Central memory CD8-positive, alpha-beta T cell (primary cell): ENCODE results near the gene ACLY.

Experiments
- ATAC-seq: fragments of 150-1000 bp; cut with Tn5 transposase; replicated peaks from 2 replicates; pipeline ENCODE4 v1.10.0; 2022; ENCODE audit warnings: mild to moderate bottlenecking, moderate FRiP score, moderate number of reproducible peaks; ENCODE audit not compliant: poor library complexity, severe bottlenecking; ENCODE audit errors: extremely low read depth
- DNase-seq, 2 donors: peaks; one replicate each; pipeline ENCODE4 v3.0.0; 2021; ENCODE audit warnings: low spot score in 2 of 2
- H3K27ac Mint-ChIP-seq: one replicate; pipeline ENCODE4 v1.8.0; 2022; ENCODE audit warnings: low read depth, mild to moderate bottlenecking, moderate library complexity, mixed read lengths
- H3K27me3 Mint-ChIP-seq: one replicate; pipeline ENCODE4 v1.8.0; 2022; ENCODE audit warnings: mixed read lengths
- H3K36me3 Mint-ChIP-seq: one replicate; pipeline ENCODE4 v1.8.0; 2022; ENCODE audit warnings: mild to moderate bottlenecking, moderate library complexity, mixed read lengths; ENCODE audit not compliant: insufficient read depth
- H3K4me1 Mint-ChIP-seq: one replicate; pipeline ENCODE4 v1.8.0; 2022; ENCODE audit warnings: mixed read lengths
- H3K4me3 Mint-ChIP-seq: one replicate; pipeline ENCODE4 v1.8.0; 2022; ENCODE audit warnings: mild to moderate bottlenecking, moderate library complexity, mixed read lengths
- H3K9me3 Mint-ChIP-seq: one replicate; pipeline ENCODE4 v1.8.0; 2022; ENCODE audit warnings: mixed read lengths

The ACLY gene

DNA sequence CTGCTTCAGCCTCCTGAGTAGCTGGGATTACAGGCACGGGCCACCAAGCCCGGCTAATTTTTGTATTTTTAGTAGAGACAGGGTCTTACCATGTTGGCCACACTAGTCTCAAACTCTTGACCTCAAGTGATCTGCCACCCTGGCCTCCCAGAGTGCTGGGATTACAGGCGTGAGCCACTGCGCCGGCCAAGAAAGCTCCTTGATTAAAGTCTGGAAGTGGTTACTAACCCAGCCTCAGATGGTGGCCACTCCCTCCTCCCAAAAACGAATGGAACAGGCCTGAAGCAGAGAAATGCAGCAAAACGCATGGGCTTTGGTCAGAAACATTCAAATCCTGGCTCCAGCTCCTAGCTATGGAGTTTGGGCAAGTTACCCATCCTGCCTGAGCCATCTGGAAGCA lies 94.7 kb downstream of the ACLY start:
- Mint-ChIP-seq H3K36me3 (peaks cover 11% of the 10 kb centered on the region), H3K4me1 (no peaks in the 10 kb centered on the region), H3K4me3 (no peak overlapping the region), H3K27ac (no peak overlapping the region), H3K9me3 (no peaks in the 10 kb centered on the region), H3K27me3 (peaks cover 9% of the 10 kb centered on the region)
- DNase-seq (no peak), ATAC-seq (no peak)

DNA sequence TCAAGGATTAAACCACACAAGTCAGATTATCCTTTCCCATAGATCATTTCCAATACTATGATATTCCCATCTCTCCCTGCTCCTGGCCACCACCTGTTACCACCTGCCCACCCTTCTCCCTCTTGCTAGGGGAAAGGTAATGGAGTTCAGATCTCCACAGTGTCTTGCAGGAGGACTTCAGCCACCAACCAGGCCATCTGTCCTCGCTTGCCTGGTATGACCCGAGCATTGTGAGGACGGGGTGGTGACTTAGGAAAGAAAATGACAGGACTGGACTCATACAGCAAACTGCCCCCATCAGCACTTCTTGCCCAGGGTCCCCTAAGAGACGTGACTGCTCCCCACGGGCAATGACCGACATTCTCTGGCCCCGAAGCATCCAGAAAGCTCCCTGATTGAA lies 95.2 kb downstream of the ACLY start:
- Mint-ChIP-seq H3K9me3 (no peaks in the 10 kb centered on the region), H3K4me1 (no peaks in the 10 kb centered on the region), H3K4me3 (no peak overlapping the region), H3K27me3 (peaks cover 11% of the 10 kb centered on the region), H3K36me3 (peaks cover 11% of the 10 kb centered on the region), H3K27ac (no peak overlapping the region)
- DNase-seq (no peak), ATAC-seq (no peak)

DNA sequence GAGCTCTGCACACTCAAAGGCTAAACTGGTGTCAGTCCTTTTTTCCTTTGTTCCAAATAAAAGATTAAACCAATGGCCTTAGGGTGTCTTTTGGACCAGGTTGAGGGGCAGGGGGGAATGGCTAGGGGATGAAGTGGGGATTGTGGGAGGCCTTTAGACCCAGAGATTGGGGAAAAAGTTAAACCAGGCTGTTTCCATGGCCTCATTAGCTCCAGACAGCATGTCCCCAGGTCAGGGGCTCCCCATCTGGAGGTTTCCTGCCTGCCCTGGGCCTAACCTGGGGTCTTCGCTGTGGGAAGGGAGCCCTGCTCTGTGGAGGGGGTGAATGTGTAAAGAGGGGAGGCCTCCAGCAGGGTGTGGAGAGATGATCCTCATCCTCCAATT lies 95.6 kb downstream of the ACLY start:
- Mint-ChIP-seq H3K27ac (no peak overlapping the region), H3K36me3 (peaks cover 11% of the 10 kb centered on the region), H3K9me3 (no peaks in the 10 kb centered on the region), H3K4me1 (no peaks in the 10 kb centered on the region), H3K4me3 (no peak overlapping the region), H3K27me3 (peaks cover 15% of the 10 kb centered on the region)
- no peak for ATAC-seq
- DNase-seq = no peak

DNA sequence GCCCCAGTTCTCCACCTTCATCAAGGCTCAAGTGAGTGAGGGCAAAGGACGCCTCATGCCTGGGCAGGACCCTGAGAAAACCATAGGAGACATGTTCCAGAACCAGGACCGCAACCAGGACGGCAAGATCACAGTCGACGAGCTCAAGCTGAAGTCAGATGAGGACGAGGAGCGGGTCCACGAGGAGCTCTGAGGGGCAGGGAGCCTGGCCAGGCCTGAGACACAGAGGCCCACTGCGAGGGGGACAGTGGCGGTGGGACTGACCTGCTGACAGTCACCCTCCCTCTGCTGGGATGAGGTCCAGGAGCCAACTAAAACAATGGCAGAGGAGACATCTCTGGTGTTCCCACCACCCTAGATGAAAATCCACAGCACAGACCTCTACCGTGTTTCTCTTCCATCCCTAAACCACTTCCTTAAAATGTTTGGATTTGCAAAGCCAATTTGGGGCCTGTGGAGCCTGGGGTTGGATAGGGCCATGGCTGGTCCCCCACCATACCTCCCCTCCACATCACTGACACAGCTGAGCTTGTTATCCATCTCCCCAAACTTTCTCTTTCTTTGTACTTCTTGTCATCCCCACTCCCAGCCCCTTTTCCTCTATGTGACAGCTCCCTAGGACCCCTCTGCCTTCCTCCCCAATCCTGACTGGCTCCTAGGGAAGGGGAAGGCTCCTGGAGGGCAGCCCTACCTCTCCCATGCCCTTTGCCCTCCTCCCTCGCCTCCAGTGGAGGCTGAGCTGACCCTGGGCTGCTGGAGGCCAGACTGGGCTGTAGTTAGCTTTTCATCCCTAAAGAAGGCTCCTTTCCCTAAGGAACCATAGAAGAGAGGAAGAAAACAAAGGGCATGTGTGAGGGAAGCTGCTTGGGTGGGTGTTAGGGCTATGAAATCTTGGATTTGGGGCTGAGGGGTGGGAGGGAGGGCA lies 96.3 kb downstream of the ACLY start:
- Mint-ChIP-seq H3K27me3 (peaks cover 19% of the 10 kb centered on the region), H3K36me3 (peaks cover 10% of the 10 kb centered on the region), H3K9me3 (no peaks in the 10 kb centered on the region)

DNA sequence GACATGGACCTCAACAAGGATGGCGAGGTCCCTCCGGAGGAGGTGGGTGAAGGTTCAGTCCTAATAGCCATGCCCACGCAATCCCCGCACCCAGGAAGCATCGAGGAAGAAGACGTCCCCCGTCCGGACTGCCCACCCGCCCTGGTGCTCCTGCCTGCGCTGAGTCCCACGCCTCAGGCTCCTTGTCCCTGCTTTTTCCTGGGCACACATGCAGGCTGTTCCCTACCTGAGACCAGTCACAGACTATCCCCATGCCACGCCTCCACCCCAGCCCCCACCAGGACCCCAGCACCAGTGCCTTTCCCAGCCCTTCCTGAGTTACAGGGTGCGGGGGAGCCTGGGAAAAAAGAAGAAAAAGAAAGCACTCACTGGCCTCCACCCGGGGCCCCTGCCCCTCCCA lies 97.0 kb downstream of the ACLY start:
- Mint-ChIP-seq H3K4me1 (no peaks in the 10 kb centered on the region), H3K27me3 (peaks cover 19% of the 10 kb centered on the region), H3K4me3 (no peak overlapping the region), H3K9me3 (no peaks in the 10 kb centered on the region), H3K27ac (no peak overlapping the region), H3K36me3 (peaks cover 8% of the 10 kb centered on the region)
- ATAC-seq = no peak
- no peak for DNase-seq

More for the DNA sequence above, 96.3 kb downstream of the ACLY start:
- H3K27ac Mint-ChIP-seq = no peak overlapping the region
- no peak overlapping the region for H3K4me3 Mint-ChIP-seq
- ATAC-seq = no peak
- no peak for DNase-seq
- no peaks in the 10 kb centered on the region for H3K4me1 Mint-ChIP-seq

DNA sequence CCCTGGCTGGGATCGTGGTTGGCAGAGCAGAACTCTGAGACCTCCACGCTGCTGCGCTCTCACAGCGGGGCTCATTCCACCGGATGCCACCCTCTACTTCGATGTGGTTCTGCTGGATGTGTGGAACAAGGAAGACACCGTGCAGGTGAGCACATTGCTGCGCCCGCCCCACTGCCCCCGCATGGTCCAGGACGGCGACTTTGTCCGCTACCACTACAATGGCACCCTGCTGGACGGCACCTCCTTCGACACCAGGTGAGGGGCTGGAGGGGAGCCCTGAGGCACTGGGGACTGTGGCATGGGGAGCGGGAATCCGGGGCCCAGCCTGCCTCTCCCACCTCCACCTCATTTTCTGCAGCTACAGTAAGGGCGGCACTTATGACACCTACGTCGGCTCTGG lies 100.7 kb downstream of the ACLY start:
- ATAC-seq (no peak), DNase-seq (no peak)
- Mint-ChIP-seq H3K27me3 (peaks cover 19% of the 10 kb centered on the region), H3K36me3 (no peaks in the 10 kb centered on the region), H3K9me3 (no peaks in the 10 kb centered on the region), H3K4me3 (no peak overlapping the region), H3K4me1 (peaks cover 5% of the 10 kb centered on the region), H3K27ac (no peak overlapping the region)
